H9 (cell line): Measurements from ENCODE around the gene DISP1. TPM values are rescaled to one million over a fixed set of nuclear protein-coding genes. Genes with fewer than 3 reads are reported as not detected.

Source experiments
- DNase-seq: peaks from one replicate; pipeline ENCODE4 v3.0.0-alpha.2; 2017
- H2AFZ ChIP-seq: one replicate; pipeline ENCODE4 v1.6.1; 2013; ENCODE audit warnings: mild to moderate bottlenecking, low read length, control low read depth, moderate library complexity
- H2AK5ac ChIP-seq: 2 replicates; pipeline ENCODE4 v1.6.1; 2013; ENCODE audit warnings: low read length, control low read depth, mixed read lengths; ENCODE audit not compliant: insufficient read length
- H2BK120ac ChIP-seq: one replicate; pipeline ENCODE4 v1.6.1; 2013; ENCODE audit warnings: low read depth, mild to moderate bottlenecking, low read length, control low read depth, inconsistent platforms; ENCODE audit not compliant: poor library complexity, severe bottlenecking
- H2BK12ac ChIP-seq: 2 replicates; pipeline ENCODE4 v1.6.1; 2013; ENCODE audit warnings: low read length, control low read depth, mixed read lengths, low read depth; ENCODE audit not compliant: insufficient read length
- H2BK15ac ChIP-seq: 2 replicates; pipeline ENCODE4 v1.6.1; 2013; ENCODE audit warnings: low read depth, low read length, control low read depth
- H2BK20ac ChIP-seq: one replicate; pipeline ENCODE4 v1.6.1; 2013; ENCODE audit warnings: low read depth, mild to moderate bottlenecking, low read length, control low read depth, inconsistent platforms; ENCODE audit not compliant: poor library complexity, severe bottlenecking
- H2BK5ac ChIP-seq: 2 replicates; pipeline ENCODE4 v1.6.1; 2013; ENCODE audit warnings: low read length, control low read depth, mixed read lengths; ENCODE audit not compliant: insufficient read length
- H3K14ac ChIP-seq: 2 replicates; pipeline ENCODE4 v1.6.1; 2013; ENCODE audit warnings: low read length, control low read depth; ENCODE audit not compliant: insufficient read depth
- H3K18ac ChIP-seq: 2 replicates; pipeline ENCODE4 v1.6.1; 2013; ENCODE audit warnings: low read depth, mild to moderate bottlenecking, mixed read lengths, low read length, control low read depth; ENCODE audit not compliant: insufficient read length
- H3K23ac ChIP-seq: 2 replicates; pipeline ENCODE4 v1.6.1; 2013; ENCODE audit warnings: low read length, control low read depth, mixed read lengths, low read depth; ENCODE audit not compliant: insufficient read length
- H3K23me2 ChIP-seq: 2 replicates; pipeline ENCODE4 v1.6.1; 2013; ENCODE audit warnings: low read depth, mild to moderate bottlenecking, mixed read lengths, low read length, control low read depth; ENCODE audit not compliant: insufficient read length, poor library complexity, severe bottlenecking
- H3K27ac ChIP-seq: 2 replicates; pipeline ENCODE4 v1.5.1; 2013; ENCODE audit warnings: low read length, control low read depth, mixed read lengths, low read depth; ENCODE audit not compliant: insufficient read length
- H3K27me3 ChIP-seq: 2 replicates; pipeline ENCODE4 v1.6.1; 2013; ENCODE audit warnings: low read length, control low read depth, inconsistent platforms; ENCODE audit not compliant: insufficient read depth
- H3K4ac ChIP-seq: 2 replicates; pipeline ENCODE4 v1.6.1; 2013; ENCODE audit warnings: low read depth, mild to moderate bottlenecking, control low read depth, inconsistent platforms, low read length, moderate library complexity
- H3K4me1 ChIP-seq: 2 replicates; pipeline ENCODE4 v1.6.1; 2013; ENCODE audit warnings: low read length, control low read depth, inconsistent platforms; ENCODE audit not compliant: insufficient read depth
- H3K4me2 ChIP-seq: 2 replicates; pipeline ENCODE4 v1.6.1; 2013; ENCODE audit warnings: low read length, control low read depth, mixed read lengths; ENCODE audit not compliant: insufficient read length, insufficient read depth
- H3K56ac ChIP-seq: 2 replicates; pipeline ENCODE4 v1.6.1; 2013; ENCODE audit warnings: low read depth, mild to moderate bottlenecking, mixed read lengths, low read length, control low read depth; ENCODE audit not compliant: insufficient read length
- H3K79me1 ChIP-seq: 2 replicates; pipeline ENCODE4 v1.6.1; 2013; ENCODE audit warnings: low read depth, mild to moderate bottlenecking, moderate library complexity, low read length, control low read depth, inconsistent platforms; ENCODE audit not compliant: insufficient read depth, poor library complexity, severe bottlenecking
- H3K79me2 ChIP-seq: 2 replicates; pipeline ENCODE4 v1.6.1; 2013; ENCODE audit warnings: low read length, control low read depth, inconsistent platforms; ENCODE audit not compliant: insufficient read depth
- H3K9ac ChIP-seq: 2 replicates; pipeline ENCODE4 v1.6.1; 2013; ENCODE audit warnings: low read length, control low read depth, mixed read lengths; ENCODE audit not compliant: insufficient read length; ENCODE audit errors: extremely low read depth
- H3K9me3 ChIP-seq: one replicate; pipeline ENCODE4 v1.6.1; 2013; ENCODE audit warnings: low read depth, low read length, inconsistent platforms; ENCODE audit not compliant: control insufficient read depth
- H3T11ph ChIP-seq: one replicate; pipeline ENCODE4 v1.6.1; 2013; ENCODE audit warnings: mild to moderate bottlenecking, low read length, control low read depth, inconsistent platforms
- H4K20me1 ChIP-seq: one replicate; pipeline ENCODE4 v1.6.1; 2013; ENCODE audit not compliant: control insufficient read depth, insufficient read length, insufficient read depth
- H4K5ac ChIP-seq: 2 replicates; pipeline ENCODE4 v1.6.1; 2013; ENCODE audit warnings: low read depth, mild to moderate bottlenecking, mixed read lengths, low read length, control low read depth; ENCODE audit not compliant: insufficient read length
- H4K8ac ChIP-seq: replicated peaks from 2 replicates; pipeline ENCODE4 v1.6.1; 2013; ENCODE audit warnings: low read length, control low read depth, mixed read lengths, low read depth; ENCODE audit not compliant: insufficient read length
- H4K91ac ChIP-seq: 2 replicates; pipeline ENCODE4 v1.6.1; 2013; ENCODE audit warnings: low read depth, mild to moderate bottlenecking, moderate library complexity, mixed read lengths, low read length, control low read depth; ENCODE audit not compliant: insufficient read length
- H3K27ac Mint-ChIP-seq, 3 experiments: 2 replicates in 2 of 3; 3 replicates in 1 of 3; pipeline ENCODE4 v1.8.0; 2020 to 2021; ENCODE audit warnings: mixed read lengths in 3 of 3, mild to moderate bottlenecking in 1 of 3, moderate library complexity in 1 of 3
- H3K27me3 Mint-ChIP-seq: 2 replicates; pipeline ENCODE4 v1.8.0; 2021; ENCODE audit warnings: low read depth, mild to moderate bottlenecking, moderate library complexity, mixed read lengths
- H3K36me3 Mint-ChIP-seq, 3 experiments: 2 replicates in 2 of 3; 3 replicates in 1 of 3; pipeline ENCODE4 v1.8.0; 2020 to 2021; ENCODE audit warnings: low read depth in 3 of 3, mixed read lengths in 3 of 3; ENCODE audit not compliant: insufficient read depth in 1 of 3
- H3K4me1 Mint-ChIP-seq, 2 experiments: 2 replicates each; pipeline ENCODE4 v1.8.0; 2020; ENCODE audit warnings: mixed read lengths in 2 of 2
- H3K4me3 Mint-ChIP-seq, 2 experiments: 2 replicates in 1 of 2; 3 replicates in 1 of 2; pipeline ENCODE4 v1.8.0; 2020 to 2021; ENCODE audit warnings: mild to moderate bottlenecking in 2 of 2, mixed read lengths in 2 of 2, moderate library complexity in 1 of 2
- H3K9me3 Mint-ChIP-seq, 2 experiments: 2 replicates in 1 of 2; 3 replicates in 1 of 2; pipeline ENCODE4 v1.8.0; 2020; ENCODE audit warnings: mild to moderate bottlenecking in 2 of 2, mixed read lengths in 2 of 2, moderate library complexity in 1 of 2
- WGBS: extraction: QIAGEN DNeasy Blood & Tissue Kit; methylation state at CpG from one replicate; pipeline ENCODE4 v1.1.7; 2013; ENCODE audit warnings: missing lambda C conversion rate, low lambda C conversion rate, mixed read lengths; ENCODE audit not compliant: insufficient read length; ENCODE audit errors: extremely low coverage; 5-methylcytosine and 5-hydroxymethylcytosine counted together
- total RNA-seq: library from RNA; stranded (reverse); gene quantifications from 2 replicates; pipeline ENCODE4 v1.2.1, GENCODE V29; 2021
- TF ChIP-seq, protein P1 (sequence below): fragments of 200-600 bp; sonication (generic); conservative IDR thresholded peaks from 3 replicates; pipeline ENCODE4 v1.8.0; 2021; ENCODE audit warnings: antibody characterized with exemption, mild to moderate bottlenecking

Gene DISP1
- total RNA-seq, 1 experiment from 2014 or later: 2.6 TPM

DNA sequence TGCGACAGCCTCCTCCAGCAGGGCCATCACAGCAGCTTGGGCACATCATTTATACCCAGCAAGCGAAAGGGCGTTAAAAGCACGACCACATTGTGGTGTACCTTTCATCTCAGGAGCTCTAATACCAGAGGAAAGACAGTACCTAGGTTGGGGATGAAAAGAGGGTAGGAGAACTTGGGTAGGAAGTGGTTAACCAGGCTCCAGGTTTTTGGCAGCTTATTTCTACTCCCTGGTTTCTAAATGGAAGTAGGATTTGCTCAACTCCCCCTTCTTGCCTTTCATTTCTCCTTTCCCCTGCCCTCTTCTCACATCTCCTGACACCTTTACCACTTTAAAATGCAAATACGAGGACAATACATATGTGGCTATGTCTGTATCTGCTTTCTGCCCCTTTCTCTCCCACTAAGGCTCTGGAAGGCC is 47.7 kb upstream of the DISP1 start:
- peaks cover 35 to 40% of the 10 kb centered on the region in 2 experiments for H3K9me3 Mint-ChIP-seq
- TF ChIP-seq, protein P1, sequence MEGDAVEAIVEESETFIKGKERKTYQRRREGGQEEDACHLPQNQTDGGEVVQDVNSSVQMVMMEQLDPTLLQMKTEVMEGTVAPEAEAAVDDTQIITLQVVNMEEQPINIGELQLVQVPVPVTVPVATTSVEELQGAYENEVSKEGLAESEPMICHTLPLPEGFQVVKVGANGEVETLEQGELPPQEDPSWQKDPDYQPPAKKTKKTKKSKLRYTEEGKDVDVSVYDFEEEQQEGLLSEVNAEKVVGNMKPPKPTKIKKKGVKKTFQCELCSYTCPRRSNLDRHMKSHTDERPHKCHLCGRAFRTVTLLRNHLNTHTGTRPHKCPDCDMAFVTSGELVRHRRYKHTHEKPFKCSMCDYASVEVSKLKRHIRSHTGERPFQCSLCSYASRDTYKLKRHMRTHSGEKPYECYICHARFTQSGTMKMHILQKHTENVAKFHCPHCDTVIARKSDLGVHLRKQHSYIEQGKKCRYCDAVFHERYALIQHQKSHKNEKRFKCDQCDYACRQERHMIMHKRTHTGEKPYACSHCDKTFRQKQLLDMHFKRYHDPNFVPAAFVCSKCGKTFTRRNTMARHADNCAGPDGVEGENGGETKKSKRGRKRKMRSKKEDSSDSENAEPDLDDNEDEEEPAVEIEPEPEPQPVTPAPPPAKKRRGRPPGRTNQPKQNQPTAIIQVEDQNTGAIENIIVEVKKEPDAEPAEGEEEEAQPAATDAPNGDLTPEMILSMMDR: no peak

More for the DNA sequence above, 47.7 kb upstream of the DISP1 start:
- Mint-ChIP-seq H3K36me3 (peaks cover 8 to 28% (median 9%) of the 10 kb centered on the region in 3 experiments), H3K4me3 (no peak overlapping the region), H3K27me3 (peaks cover 5% of the 10 kb centered on the region), H3K27ac (no peak overlapping the region; a peak in 1 of 7 replicates), H3K4me1 (peaks cover 2 to 4% of the 10 kb centered on the region in 2 experiments; a peak in 3 of 4 replicates)
- Histone ChIP-seq H3K23ac (no peak overlapping the region), H2BK12ac (no peak overlapping the region), H2BK5ac (no peak overlapping the region), H4K91ac (no peak overlapping the region), H4K8ac (no peak overlapping the region), H3K79me1 (no peaks in the 10 kb centered on the region), H3K23me2 (no peaks in the 10 kb centered on the region), H2BK20ac (no peak overlapping the region), H3K79me2 (no peaks in the 10 kb centered on the region), H3K9me3 (peaks cover 10% of the 10 kb centered on the region), H3K4me2 (no peak overlapping the region), H2BK120ac (no peak overlapping the region), H4K20me1 (no peaks in the 10 kb centered on the region), H3K14ac (no peak overlapping the region), H3K27ac (no peak overlapping the region), H3K4me1 (no peaks in the 10 kb centered on the region), H4K5ac (no peak overlapping the region), H3T11ph (no peak overlapping the region), H3K18ac (no peak overlapping the region), H3K27me3 (no peaks in the 10 kb centered on the region), H3K9ac (no peak overlapping the region), H2AFZ (no peak overlapping the region), H2BK15ac (no peak overlapping the region), H3K56ac (no peak overlapping the region), H3K4ac (no peak overlapping the region), H2AK5ac (no peak overlapping the region)
- DNase-seq: no peak
- WGBS: no CpG with 5 or more reads among the region's 5 CpGs
